Stimulated activated CD4-positive, alpha-beta T cell treated with anti-CD3 and anti-CD28 coated beads, Interleukin-2, amount 100 ng/mL, for 24 hours (primary cell): ENCODE data around the gene SPEN.
"Not testable (repeated sequence)": the region's sequence is repeated elsewhere in the genome, so short reads cannot be mapped to it uniquely, and the experiment has no call there.

ENCODE experiments used
- DNase-seq, 2 donors: peaks; one replicate each; pipeline ENCODE4 v3.0.0-alpha.2; 2020

SPEN gene

DNA sequence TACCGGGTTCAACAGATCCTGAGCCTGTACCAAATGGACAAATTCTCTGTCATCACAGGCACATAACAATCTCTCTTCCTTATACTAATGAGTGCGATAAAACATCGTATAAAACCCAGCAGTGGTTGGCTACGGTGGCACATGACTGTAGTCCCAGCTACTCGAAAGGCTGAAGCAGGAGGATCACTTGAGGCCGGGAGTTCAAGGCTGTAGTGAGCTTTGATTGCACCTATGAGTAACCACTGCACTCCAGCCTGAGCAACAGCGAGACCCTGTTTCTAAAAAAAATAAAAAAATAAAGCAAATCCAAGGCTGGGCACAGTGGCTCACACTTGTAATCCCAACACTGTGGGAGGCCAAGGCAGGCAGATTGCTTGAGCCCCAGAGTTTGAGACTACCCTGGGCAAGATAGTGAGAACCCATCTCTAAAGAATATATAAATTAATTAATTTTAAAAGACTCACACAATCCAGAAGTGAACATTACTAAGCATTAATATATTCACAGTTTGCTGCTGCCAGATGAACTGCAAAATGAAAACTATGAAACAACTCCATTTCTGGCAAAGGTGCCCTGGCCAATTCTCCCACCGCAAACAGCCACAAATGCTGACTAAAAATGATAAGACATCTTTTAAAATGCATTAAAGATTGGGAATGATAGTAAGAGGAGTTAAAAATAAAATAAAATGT, 115.3 kb downstream of the SPEN start:
- DNase-seq, result no peak

- DNase-seq, result no peak
Observed at GRCh38 chr1:15963363-15963967, 116.0 kb downstream of the SPEN start.

GRCh38 chr1:15963968-15964648, 116.6 kb downstream of the SPEN start:
- DNase-seq, result no peak

DNA sequence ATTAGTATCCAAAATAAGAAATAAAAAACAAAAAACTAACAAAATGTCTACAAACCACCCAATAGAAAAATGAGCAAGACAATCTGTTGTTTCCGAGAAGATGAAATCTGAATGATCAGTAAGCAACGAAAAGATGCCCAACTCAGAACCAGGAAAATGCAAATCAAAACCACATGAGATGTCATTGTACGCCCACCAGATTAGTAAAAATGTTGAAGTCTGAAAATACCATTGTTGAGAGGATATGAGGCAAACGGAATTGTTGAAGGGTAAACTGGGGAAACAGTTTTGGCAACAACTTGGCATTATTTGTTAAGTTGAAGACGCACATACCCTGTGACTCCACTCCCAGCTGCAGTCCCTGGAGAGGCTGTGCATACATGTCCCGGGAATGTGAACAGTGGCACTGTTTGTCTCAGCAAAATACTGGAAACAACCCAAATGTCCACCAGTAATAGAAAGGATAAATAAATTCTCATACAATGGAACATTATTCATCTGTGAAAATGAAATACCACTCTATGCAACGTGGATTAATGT, 117.8 kb downstream of the SPEN start:
- no peak for DNase-seq

DNA sequence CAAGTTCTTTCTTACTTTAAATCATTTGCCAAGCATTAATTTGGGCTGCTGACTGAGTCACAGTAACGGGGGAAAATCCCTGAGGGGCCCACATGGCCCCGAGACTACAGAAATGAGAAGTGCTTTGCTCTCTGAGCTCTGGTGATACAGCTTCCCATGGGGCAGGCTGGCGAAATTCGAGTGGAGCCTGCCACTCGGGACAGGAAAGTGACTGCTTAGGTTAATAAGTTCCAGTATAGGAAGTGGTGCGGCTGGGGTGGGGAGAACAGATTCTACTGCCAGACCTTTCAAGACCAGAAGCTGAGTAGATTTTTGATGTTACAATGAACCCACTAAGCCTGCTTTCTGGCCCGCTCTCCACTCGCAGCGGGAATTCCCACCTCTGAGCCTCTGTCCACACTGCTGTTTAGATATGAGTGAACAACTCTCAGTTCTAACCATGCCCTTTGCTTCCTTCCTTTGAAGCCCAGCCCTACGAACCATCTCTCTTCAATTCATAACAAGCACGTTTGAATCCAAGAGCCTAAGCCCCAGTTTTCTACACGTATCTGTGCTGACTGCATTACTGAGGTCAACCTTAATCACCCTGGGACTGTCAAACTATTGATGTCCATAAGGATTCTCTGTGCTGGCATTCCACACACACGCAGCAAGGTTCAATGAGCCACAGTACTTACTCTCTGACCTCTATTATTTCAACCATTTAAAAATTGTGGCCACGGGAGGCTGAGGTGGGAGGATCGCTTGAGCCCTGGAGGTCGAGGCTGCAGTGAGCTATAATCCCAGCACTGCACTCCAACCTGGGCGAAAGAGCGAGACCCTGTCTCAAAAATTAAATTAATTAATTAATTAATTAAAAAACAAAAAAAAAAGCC, 118.8 kb downstream of the SPEN start:
- peak; percentile 83 for DNase-seq

GRCh38 chr1:15966956-15967344, 119.4 kb downstream of the SPEN start:
- DNase-seq, result no peak

DNA sequence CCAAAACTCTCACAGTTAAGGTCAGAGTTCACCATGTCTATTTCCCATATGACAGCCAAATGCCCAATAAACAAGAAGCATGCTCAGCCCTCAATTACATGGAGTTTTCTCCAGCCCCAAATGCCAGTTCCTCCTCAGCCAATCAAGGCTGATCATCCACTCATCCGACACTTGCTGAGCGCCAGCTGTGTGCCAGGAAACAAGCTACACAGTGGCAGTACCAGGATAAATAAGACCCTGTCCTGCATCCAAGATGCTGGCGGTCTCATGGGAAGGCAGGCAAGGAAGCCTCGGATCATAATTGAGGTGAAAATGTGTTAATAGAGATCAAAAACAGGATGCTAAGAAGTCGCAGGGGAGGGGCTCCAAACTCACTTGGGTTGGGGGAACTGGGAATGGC, 120.7 kb downstream of the SPEN start:
- DNase-seq, result no peak

DNA sequence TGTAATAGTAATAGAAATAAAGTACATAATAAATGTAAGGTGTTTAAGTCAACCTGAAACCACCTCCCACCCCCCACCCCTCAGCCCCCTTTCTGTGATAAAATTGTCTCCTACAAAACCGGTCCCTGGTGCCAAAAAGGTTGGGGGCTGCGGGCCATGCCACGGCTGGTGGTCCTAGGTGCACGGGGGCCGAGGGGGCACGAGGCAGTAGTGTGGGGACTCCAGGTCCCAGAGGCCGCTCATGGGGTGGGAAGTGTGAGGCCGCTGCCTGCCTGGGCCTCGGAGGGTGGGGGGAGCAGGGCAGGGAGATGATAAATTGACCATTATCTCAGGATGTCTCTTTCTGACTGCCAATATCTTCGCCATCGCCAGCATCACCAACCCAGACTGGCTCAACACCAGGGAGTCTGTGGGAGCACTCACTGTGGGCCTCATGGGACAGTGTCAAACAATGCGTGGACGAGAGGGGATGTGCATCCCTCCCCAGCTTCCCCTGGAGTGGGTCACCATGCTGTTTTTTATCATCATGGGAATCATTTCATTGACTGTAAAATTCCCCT, 121.9 kb downstream of the SPEN start:
- no peak for DNase-seq

DNA sequence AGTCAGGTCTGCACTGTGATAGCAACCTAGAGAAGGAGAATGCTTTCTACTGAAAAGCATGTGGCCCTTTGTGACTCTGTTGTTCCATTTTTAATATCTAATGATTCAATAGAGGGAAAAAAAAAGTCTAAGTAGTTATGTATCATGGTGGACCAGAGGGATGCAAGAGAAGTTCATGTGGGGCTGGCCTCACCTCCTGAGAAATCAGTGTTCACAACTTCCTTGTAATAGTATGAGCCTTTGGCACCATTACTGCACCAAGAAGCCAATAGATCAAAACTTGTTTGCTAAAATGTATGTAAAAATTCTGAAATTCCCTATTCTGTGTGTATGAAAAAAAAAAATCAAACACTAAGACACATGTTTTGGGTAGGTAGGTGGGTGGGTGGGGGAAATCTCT, 123.4 kb downstream of the SPEN start:
- DNase-seq, result no peak

DNA sequence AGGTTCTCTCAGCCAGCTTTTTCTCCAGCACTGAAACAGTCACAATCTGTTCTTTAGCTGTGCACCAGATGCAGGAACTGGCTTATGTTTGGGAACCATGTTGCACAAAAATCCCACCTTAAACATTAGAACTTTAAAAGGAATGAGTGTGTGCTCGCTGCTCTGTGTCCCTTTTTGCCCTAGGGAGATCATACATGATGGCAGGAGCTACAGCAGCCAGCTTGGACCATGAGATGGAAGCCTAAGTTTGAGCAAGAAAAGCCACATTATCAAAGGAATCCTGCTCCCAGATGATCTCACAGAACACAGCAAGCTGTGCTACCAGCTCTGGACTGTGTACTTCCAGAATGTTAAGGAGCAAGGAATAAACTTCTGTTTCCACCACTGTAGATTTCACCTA, 124.9 kb downstream of the SPEN start:
- no peak for DNase-seq

DNA sequence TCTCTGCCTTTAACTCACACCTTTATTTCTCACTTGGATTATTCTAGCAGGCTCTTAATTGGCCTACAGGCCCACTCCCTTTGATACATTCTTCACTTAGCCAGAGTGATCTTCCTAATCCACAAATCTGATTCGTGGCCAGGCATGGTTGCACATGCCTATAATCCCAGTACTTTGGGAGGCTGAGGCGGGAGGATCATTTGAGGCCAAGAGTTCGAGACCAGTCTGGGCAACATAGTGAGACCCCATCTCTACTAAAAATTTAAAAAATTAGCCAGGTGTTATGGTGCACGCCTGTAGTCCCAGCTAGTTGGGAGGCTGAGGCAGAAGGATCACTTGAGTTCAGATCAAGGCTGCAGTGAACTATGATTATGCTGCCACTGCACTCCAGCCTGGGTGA, 126.3 kb downstream of the SPEN start:
- DNase-seq, result no peak

DNA sequence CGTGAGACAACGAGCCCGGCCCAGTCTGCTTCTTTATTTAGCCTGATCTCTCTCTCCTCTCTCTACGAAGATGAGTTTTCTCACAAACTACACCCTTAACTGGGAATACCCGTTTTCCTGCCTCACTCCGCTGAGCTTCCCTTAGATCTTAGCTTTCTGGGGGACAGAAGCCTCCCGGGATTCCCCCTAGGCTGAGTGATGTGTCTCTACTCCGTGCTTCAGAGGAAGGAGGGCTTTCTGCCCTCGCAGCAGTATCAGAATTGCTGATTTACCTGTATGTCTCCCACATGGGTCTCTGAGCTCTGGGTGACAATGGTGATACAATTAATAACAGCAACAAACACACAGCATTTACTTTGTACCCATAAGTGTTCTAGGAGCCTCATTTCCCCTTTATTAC, 127.3 kb downstream of the SPEN start:
- DNase-seq, result peak; percentile 30 to 49

- DNase-seq, result peak; percentile 79 to 81
Observed at GRCh38 chr1:15975358-15975804, 127.9 kb downstream of the SPEN start.

DNA sequence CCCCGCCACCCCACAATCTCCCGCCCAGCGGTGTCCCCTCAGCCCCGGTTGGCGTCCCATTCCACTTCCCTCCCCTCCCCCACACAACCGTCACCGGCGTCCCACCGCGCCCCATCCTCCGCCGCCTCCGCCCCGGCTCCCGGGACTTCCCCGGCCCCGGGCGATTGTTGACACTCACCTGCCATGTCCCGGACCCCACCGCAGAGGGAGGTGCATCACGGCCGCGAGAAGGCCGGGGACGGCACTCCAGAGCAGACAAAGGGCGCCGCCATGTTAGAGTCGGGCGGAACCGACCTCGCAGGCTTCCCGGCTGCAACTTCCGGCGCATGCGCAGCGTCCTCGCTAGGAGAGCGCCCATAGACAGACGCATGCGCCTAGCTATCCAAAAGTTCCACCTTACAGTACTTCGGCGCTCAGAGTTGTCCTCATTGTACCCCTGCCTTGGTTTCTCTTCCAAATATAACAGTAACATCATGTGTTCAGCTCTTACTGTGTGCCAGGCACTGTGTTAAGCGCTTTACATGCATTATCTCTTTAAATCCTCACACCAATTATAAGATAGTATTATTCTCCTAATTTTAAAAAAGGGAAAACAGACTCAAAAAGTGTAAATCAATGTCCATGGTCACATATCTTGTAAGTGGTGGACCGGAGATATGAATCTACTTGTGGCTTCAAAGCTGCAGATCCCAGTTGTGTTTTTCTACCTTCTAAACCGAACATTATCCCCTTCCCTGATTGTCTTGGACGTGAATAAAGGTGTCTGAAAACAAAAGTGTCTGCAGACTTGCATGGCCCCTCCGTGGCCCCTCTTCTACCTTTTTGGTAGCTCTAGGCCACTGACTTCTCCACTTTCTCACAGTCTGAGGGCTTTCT, 128.5 kb downstream of the SPEN start, which contains the start of gene ZBTB17:
Gene ZBTB17 (minus strand): TSS at position 297 of the 876 bp plus-strand sequence. CDS start 27,606 bp downstream, outside the sequence.
- peak; percentile 96 to 97 for DNase-seq

DNA sequence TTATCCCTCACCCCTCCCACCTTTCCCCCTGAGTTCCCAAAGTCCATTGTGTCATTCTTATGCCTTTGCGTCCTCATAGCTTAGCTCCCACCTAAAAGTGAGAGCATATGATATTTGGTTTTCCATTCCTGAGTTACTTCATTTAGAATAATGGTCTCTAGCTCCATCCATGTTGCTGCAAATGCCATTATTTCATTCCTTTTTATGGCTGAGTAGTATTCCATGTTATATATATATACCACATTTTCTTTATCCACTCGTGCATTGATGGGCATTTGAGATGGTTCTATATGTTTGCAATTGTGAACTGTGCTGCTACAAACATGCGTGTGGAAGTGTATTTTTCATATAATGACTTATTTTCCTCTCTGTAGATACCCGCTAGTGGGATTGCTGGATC, 130.4 kb downstream of the SPEN start:
- not testable (repeated sequence) for DNase-seq

DNA sequence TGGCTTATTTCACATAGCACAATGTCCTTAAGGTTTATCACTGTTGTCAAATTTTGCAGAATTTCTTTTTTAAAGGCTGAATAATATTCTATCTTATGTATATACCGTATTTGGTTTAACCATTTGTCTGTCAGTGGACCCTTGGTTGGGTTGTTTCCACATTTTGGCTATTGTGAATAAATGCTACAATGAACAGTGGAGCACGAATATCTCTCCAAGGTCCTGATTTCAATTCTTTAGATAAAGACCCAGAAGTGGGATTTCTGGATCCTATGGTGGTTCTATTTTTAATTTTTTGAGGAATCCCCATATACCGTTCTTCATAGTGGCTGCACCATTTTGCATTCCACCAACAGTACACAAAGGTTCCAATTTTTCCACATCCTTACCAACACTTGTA, 134.2 kb downstream of the SPEN start:
- no peak for DNase-seq

DNA sequence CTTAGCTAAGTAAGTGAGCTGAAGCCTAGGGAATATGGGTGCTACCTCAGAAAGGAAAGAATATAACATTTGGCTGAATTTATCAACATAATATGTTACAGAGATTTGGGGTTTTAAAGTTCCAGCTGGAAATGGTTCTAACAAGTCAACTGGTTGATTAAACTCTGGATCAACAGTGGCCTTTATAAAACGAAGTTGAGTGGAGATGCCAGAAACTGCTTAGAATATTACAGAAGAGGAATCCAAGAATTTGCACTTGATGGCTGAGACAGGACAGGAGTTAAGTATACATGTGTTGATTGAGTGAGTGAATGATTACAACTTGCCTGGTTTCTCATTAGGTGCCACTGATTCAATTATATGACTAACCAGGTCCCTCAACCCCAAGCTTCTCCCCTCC, 135.8 kb downstream of the SPEN start:
- DNase-seq, result no peak

DNA sequence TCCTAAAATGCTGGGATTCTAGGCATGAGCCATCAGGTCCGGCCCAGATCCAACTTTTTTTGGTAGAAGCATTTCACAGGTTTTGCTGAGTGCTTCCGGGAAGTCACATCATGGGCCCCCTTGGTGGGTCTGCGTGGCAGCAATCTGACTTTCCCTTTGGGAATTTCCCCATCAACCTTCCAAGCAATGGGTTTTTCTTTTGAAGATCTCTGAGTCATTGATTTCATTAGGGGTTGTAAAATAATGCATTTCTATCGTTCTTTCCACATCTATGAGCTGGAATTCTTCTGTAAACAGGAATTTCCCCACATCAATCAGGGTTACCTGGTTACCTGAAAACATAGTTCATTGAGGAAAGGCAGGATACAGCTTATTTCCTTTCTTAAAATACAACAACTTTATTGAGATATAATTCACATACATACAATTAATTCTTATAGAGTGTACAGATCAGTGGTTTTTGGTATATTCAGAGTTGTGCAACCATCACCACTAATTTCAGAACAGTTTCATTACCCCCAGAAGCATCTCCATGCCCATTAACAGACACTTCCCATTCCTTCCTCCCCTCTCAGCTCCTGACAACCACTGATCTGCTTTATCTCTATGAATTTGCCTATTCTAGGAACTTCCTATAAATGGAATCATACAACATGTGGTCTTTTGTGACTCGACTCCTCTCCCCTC, 138.2 kb downstream of the SPEN start:
- DNase-seq, result no peak

DNA sequence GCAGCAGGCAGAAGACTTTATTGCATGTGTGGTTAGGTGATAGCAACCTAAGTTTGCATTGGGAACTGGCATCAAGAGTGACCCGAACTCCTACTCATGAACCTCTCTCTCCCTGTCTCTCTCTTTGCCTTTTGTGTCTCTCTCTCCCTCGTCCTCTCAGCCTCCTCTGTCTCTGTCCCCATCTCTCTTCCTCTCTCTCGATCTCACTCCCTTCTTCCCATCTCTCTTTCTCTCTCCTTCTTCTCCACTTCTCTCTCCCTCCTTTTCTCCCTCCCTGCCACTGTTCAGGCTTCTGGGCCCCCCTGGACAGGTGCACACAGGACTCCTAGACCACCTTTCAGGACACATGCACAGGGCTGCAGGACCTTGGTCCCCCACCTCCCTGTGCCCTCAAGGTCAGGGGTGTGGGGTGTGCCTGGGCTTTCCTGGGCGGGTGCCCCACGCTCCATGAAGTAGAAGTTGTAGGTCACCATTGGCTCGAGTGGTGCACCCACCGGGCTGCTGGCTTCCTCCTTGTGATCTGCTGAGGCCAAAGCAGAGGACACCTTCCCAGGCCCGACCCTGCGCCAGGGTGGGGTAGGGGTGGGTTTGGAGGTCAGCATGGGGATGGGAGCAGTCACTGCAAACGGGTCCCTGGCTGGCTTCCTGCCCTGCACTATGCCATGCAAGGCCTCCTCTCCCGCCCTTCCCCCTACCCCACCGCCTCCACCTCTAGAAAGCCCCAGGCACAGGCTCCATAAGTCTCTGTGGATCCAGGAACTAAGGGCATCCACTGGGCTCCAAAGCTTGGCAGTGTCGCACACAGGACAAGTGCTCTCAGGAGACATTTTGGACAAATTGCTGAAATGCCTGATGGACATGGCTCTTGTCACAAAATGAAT, 141.6 kb downstream of the SPEN start:
- no peak for DNase-seq

GRCh38 chr1:15989776-15990175, 142.3 kb downstream of the SPEN start:
- DNase-seq, result no peak
